ENCODE measurements around the gene SLC36A3.

The SLC36A3 gene

DNA sequence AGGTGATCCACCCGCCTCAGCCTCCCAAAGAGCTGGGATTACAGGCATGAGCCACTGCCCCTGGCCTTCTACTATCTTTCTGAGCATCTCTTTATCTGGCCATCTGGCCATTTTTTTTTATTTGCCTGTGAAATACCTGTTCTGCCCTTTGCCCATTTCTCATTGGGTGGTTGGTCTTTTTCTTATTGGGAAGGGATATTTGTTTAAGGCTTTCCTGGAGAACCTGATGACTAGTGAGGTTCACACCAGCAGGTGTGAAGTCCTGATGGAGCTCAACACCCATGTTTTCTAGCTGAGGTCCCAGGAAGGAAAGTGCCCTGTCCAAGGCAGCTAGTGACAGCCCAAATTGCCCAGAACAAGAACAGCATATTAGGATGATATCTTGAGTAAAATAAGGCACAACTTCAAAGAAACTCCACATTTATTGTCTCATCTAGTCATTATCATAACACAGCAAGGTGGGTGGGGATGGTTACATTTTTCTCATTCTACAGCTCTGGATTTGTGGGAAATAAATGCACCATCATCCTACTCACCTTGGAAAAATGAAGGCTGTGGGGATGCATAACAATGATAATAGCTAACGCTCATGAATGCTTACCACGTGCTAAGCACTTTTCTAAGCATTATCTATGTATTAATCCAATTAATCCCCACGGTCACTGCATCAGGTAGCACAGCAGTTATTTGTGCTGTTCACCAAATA, 20.3 kb downstream of the SLC36A3 start:
- no peak for DNase-seq (ENCODE audit: low read depth)
- no peak for TF ChIP-seq CTCF (IDR thresholded peaks at IDR 0.05; ENCODE audit: control insufficient read depth, insufficient read depth, low read depth, low read length, missing control alignments)
- no peak overlapping the region for H3K4me3 ChIP-seq (ENCODE audit: control insufficient read depth, low read depth, low read length)

GRCh38 chr5:151281001-151281639, 22.4 kb downstream of the SLC36A3 start:
- DNase-seq (ENCODE audit: low read depth): no peak
- no peak for TF ChIP-seq CTCF (IDR thresholded peaks at IDR 0.05; ENCODE audit: control insufficient read depth, insufficient read depth, low read depth, low read length, missing control alignments)
- H3K4me3 ChIP-seq (ENCODE audit: control insufficient read depth, low read depth, low read length): no peak overlapping the region

DNA sequence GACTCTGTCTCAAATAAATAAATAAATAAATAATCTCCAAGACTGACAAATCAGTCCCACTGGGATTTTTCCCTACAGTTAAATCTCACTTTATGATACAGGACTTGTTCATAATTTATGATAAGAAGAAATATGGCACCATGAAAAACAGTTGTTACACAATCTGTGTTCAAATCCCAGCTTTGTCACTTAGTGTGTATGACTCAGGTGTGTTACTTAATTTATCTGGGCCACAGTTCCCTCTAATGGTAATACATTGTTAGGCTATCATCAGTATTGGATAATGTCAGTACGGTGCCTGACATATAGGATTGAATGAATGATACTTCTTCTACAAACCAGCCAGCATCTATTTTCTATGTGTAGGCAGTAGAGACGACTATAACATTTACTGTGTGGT, 23.1 kb downstream of the SLC36A3 start:
- DNase-seq (ENCODE audit: low read depth): no peak
- H3K4me3 ChIP-seq (ENCODE audit: control insufficient read depth, low read depth, low read length): no peak overlapping the region
- no peak for TF ChIP-seq CTCF (IDR thresholded peaks at IDR 0.05; ENCODE audit: control insufficient read depth, insufficient read depth, low read depth, low read length, missing control alignments)

- no peak for DNase-seq (ENCODE audit: low read depth)
- TF ChIP-seq CTCF (IDR thresholded peaks at IDR 0.05; ENCODE audit: control insufficient read depth, insufficient read depth, low read depth, low read length, missing control alignments): no peak
- H3K4me3 ChIP-seq (ENCODE audit: control insufficient read depth, low read depth, low read length): no peak overlapping the region
Measured at GRCh38 chr5:151278845-151279244, 24.7 kb downstream of the SLC36A3 start.

GRCh38 chr5:151275803-151276202, 27.8 kb downstream of the SLC36A3 start:
- H3K4me3 ChIP-seq (ENCODE audit: control insufficient read depth, low read depth, low read length): no peak overlapping the region
- no peak for DNase-seq (ENCODE audit: low read depth)
- TF ChIP-seq CTCF (IDR thresholded peaks at IDR 0.05; ENCODE audit: control insufficient read depth, insufficient read depth, low read depth, low read length, missing control alignments): no peak

DNA sequence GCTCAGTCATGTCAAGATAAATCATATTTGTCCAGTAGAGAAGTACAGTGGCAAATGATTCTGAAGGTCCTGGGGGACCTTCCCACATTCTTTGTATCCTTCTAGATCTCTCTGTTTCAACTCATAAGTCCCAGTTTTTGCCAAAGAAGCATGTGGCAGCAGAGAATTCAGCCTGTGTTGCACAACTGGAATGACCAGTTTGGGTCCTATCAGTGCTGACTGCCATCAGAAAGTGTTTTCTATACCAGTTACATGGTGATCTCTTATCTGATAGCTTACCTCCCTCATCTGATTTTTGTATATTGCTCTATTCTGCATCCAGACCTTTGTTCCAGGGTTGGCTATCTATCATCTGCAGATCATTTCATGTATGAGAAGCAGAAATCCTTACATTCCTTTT, 28.9 kb downstream of the SLC36A3 start:
- TF ChIP-seq CTCF (IDR thresholded peaks at IDR 0.05; ENCODE audit: control insufficient read depth, insufficient read depth, low read depth, low read length, missing control alignments): no peak
- H3K4me3 ChIP-seq (ENCODE audit: control insufficient read depth, low read depth, low read length): no peak overlapping the region
- no peak for DNase-seq (ENCODE audit: low read depth)
